ENCODE results near the gene THSD7A. TPM values are rescaled to one million over a fixed set of nuclear protein-coding genes. Genes with fewer than 3 reads are reported as not detected.

The THSD7A gene
- total RNA-seq, 1 experiment from 2014 or later = 0.64 TPM

DNA sequence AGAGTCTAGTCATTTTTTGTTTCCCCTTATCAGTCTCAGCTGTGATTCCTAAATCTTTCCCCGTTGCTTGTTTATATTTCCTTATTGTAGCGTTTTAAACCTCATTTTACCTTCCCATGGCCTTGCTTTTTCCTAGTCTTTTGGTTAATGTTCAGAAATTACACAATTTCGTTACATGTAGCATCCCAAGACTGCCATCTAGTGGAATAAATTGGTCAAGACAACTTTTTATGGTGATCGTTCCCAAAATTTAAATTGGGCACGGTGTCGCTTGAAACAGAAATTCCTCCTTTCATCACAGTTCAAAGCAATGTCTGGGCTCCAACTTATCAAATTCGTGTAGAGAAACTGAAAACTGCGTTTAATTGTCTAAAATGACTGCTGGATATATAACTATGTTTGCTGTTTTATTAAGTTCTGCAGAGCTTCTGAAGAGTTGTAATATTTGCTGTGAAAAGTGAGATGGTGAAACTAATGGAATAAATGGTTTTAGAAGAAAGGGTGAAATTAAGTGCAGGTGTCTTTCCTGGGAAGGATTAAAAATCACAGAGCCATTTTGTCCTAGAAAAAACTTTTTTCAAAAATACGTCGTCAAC, 488.1 kb downstream of the THSD7A start:
- Histone ChIP-seq H3K27ac (ENCODE audit: low read depth, low read length, poor library complexity, severe bottlenecking) (no peak overlapping the region), H3K27me3 (replicated peaks; ENCODE audit: insufficient read depth, low read depth, low read length, poor library complexity) (no peaks in the 10 kb centered on the region), H3K9me3 (ENCODE audit: low read depth, low read length, poor library complexity, severe bottlenecking) (no peaks in the 10 kb centered on the region), H3K36me3 (ENCODE audit: insufficient read depth, low read length, poor library complexity, severe bottlenecking) (no peaks in the 10 kb centered on the region), H3K4me3 (ENCODE audit: low read depth, low read length, poor library complexity, severe bottlenecking) (no peak overlapping the region), H3K4me1 (ENCODE audit: insufficient read depth, low read length, poor library complexity, severe bottlenecking) (no peaks in the 10 kb centered on the region)
- intact Hi-C loops (cut with micrococcal nuclease; ENCODE audit: unreplicated experiment) = loop anchor here (5.0 to 10.0 kb wide), 7 partner anchors 132 to 929 kb away; no protein-coding TSS in a partner anchor
- CTCF ChIA-PET = no interaction called here
- no TSS peak for BruUV-seq (replicated peaks)
- peak; percentile 68 for DNase-seq (ENCODE audit: low spot score)
- POLR2A ChIA-PET (ENCODE audit: low non-redundant PET) = no interaction called here
- TF ChIP-seq EZH2 (IDR thresholded peaks at IDR 0.05; ENCODE audit: borderline replicate concordance, low read depth, low read length, poor library complexity, severe bottlenecking) = no peak
- TF ChIP-seq, protein P1, sequence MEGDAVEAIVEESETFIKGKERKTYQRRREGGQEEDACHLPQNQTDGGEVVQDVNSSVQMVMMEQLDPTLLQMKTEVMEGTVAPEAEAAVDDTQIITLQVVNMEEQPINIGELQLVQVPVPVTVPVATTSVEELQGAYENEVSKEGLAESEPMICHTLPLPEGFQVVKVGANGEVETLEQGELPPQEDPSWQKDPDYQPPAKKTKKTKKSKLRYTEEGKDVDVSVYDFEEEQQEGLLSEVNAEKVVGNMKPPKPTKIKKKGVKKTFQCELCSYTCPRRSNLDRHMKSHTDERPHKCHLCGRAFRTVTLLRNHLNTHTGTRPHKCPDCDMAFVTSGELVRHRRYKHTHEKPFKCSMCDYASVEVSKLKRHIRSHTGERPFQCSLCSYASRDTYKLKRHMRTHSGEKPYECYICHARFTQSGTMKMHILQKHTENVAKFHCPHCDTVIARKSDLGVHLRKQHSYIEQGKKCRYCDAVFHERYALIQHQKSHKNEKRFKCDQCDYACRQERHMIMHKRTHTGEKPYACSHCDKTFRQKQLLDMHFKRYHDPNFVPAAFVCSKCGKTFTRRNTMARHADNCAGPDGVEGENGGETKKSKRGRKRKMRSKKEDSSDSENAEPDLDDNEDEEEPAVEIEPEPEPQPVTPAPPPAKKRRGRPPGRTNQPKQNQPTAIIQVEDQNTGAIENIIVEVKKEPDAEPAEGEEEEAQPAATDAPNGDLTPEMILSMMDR (conservative IDR thresholded peaks at IDR 0.05; ENCODE audit: low read depth, low read length) = peak; percentile 76

GRCh38 chr7:11343136-11343535, 488.9 kb downstream of the THSD7A start:
- Histone ChIP-seq H3K4me3 (ENCODE audit: low read depth, low read length, poor library complexity, severe bottlenecking) (no peak overlapping the region), H3K27ac (ENCODE audit: low read depth, low read length, poor library complexity, severe bottlenecking) (no peak overlapping the region), H3K9me3 (ENCODE audit: low read depth, low read length, poor library complexity, severe bottlenecking) (no peaks in the 10 kb centered on the region), H3K36me3 (ENCODE audit: insufficient read depth, low read length, poor library complexity, severe bottlenecking) (no peaks in the 10 kb centered on the region), H3K4me1 (ENCODE audit: insufficient read depth, low read length, poor library complexity, severe bottlenecking) (no peaks in the 10 kb centered on the region), H3K27me3 (replicated peaks; ENCODE audit: insufficient read depth, low read depth, low read length, poor library complexity) (no peaks in the 10 kb centered on the region)
- no TSS peak for BruUV-seq (replicated peaks)
- intact Hi-C loops (cut with micrococcal nuclease; ENCODE audit: unreplicated experiment) = loop anchor here (5.0 to 10.0 kb wide), 7 partner anchors 131 to 928 kb away; no protein-coding TSS in a partner anchor
- DNase-seq (ENCODE audit: low spot score) = no peak
- CTCF ChIA-PET = no interaction called here
- no peak for TF ChIP-seq EZH2 (IDR thresholded peaks at IDR 0.05; ENCODE audit: borderline replicate concordance, low read depth, low read length, poor library complexity, severe bottlenecking)
- TF ChIP-seq, protein P1 (conservative IDR thresholded peaks at IDR 0.05; ENCODE audit: low read depth, low read length) = no peak
- POLR2A ChIA-PET (ENCODE audit: low non-redundant PET) = no interaction called here

DNA sequence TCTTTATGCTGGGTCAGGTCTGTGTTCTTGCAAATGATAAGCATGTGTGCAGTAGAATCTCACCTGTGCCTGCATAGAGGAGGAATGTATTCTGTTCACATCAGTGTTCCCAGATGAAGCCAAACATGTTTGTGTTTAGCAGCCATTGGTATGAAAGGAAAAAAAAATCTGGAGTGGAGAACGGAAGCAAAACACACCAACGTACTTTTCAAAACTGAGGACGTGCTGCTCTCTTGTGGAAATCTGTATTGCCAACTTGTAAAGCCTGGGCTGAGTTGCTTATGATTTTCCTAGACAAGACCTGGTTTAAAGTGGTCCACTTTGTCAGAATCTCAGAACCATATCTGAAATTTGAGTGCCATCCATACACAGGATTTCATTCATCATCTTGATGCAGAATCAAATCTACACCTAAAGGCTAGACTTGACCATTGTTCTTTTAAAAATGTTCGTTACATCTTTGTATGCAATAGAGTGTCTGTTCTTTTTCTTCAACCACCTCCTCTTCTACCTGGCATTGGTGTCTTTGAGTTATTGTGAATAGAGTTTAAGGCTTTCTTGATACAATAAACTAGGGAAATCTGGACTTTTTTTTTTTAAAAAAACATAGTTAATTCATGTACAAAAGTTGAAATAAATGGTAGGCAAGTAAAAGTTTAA, 490.6 kb downstream of the THSD7A start:
- peak; percentile 56 for DNase-seq (ENCODE audit: low spot score)
- no peaks in the 10 kb centered on the region for H3K9me3 ChIP-seq (ENCODE audit: low read depth, low read length, poor library complexity, severe bottlenecking)
- TF ChIP-seq EZH2 (IDR thresholded peaks at IDR 0.05; ENCODE audit: borderline replicate concordance, low read depth, low read length, poor library complexity, severe bottlenecking) = no peak
- TF ChIP-seq, protein P1 (conservative IDR thresholded peaks at IDR 0.05; ENCODE audit: low read depth, low read length) = peak; percentile 59
- ChIA-PET POLR2A (ENCODE audit: low non-redundant PET) (no interaction called here), CTCF (interaction anchor here (0.7 kb wide), 1 partner anchor 192 kb away, joined by 4 read pairs; no protein-coding TSS in a partner anchor)
- no peak overlapping the region for H3K4me3 ChIP-seq (ENCODE audit: low read depth, low read length, poor library complexity, severe bottlenecking)
- H3K27me3 ChIP-seq (replicated peaks; ENCODE audit: insufficient read depth, low read depth, low read length, poor library complexity) = no peaks in the 10 kb centered on the region
- intact Hi-C loops (cut with micrococcal nuclease; ENCODE audit: unreplicated experiment) = loop anchor here (5.0 to 10.0 kb wide), 7 partner anchors 129 to 927 kb away; no protein-coding TSS in a partner anchor
- H3K4me1 ChIP-seq (ENCODE audit: insufficient read depth, low read length, poor library complexity, severe bottlenecking) = no peaks in the 10 kb centered on the region
- BruUV-seq (replicated peaks) = no TSS peak
- no peaks in the 10 kb centered on the region for H3K36me3 ChIP-seq (ENCODE audit: insufficient read depth, low read length, poor library complexity, severe bottlenecking)
- H3K27ac ChIP-seq (ENCODE audit: low read depth, low read length, poor library complexity, severe bottlenecking) = no peak overlapping the region
